Adipocyte (in vitro differentiated cells): ENCODE data around the gene NUDT7.

ENCODE experiments used
- DNase-seq: peaks from one replicate; pipeline ENCODE4 v3.0.0-alpha.2; 2015; ENCODE audit warnings: low read depth
- H3K27me3 ChIP-seq: replicated peaks from 2 replicates; pipeline ENCODE4 v1.7.0; 2013; ENCODE audit warnings: mild to moderate bottlenecking, low read length, moderate library complexity; ENCODE audit not compliant: control insufficient read depth, insufficient read depth
- H3K36me3 ChIP-seq: 2 replicates; pipeline ENCODE4 v1.7.0; 2013; ENCODE audit warnings: low read length, mild to moderate bottlenecking, moderate library complexity; ENCODE audit not compliant: control insufficient read depth, insufficient read depth, severe bottlenecking
- H3K4me1 ChIP-seq: 2 replicates; pipeline ENCODE4 v1.7.0; 2013; ENCODE audit warnings: mild to moderate bottlenecking, low read length, moderate library complexity; ENCODE audit not compliant: control insufficient read depth, insufficient read depth
- H3K4me3 ChIP-seq: 2 replicates; pipeline ENCODE4 v1.7.0; 2013; ENCODE audit warnings: mild to moderate bottlenecking, low read length, moderate library complexity
- H3K9ac ChIP-seq: 2 replicates; pipeline ENCODE4 v1.7.0; 2013; ENCODE audit warnings: mild to moderate bottlenecking, low read length, moderate library complexity
- H3K9me3 ChIP-seq: 2 replicates; pipeline ENCODE4 v1.7.0; 2013; ENCODE audit warnings: mild to moderate bottlenecking, low read length, moderate library complexity; ENCODE audit not compliant: control insufficient read depth

NUDT7 gene

DNA sequence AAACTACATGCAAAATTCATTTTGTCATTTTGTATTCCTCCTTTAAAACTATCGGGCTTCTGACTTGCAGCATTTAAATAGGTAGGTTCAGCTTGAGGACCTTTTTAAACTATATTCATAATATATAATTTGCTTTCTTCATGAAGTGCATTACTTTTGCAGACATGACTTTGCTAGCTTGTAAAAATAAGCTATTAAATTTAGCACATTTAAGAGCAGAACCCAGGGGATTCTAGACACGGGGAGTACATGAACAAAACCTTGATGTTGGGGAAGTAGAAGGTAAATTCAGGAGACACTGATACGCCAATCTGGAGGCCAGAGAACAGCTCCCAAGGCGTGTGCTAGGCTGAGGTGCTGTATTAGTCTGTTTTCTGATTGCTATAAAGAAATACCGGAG, 32.3 kb upstream of the NUDT7 start:
- no peak for DNase-seq
- H3K4me1 ChIP-seq = no peaks in the 10 kb centered on the region

DNA sequence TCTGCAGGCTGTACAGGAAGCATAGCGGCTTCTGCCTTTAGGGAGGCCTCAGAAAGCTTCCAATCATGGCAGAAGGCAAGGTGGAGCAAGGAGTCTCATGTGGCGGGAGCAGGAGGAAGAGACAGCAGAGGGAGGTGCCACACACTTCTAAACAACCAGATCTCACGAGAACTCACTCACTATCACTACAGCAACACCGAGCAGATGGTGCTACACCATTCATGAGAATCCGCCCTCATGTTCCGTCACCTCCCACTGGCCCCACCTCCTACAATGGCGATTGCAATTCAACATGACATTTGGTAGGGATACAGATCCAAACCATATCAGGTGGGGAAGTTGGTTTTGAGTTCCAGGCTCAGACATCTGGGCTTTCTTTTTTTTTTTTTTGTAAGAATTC, 31.9 kb upstream of the NUDT7 start:
- no peak overlapping the region for H3K9ac ChIP-seq
- no peaks in the 10 kb centered on the region for H3K4me1 ChIP-seq
- no peaks in the 10 kb centered on the region for H3K9me3 ChIP-seq
- no peaks in the 10 kb centered on the region for H3K36me3 ChIP-seq
- no peak for DNase-seq
- peaks cover 33% of the 10 kb centered on the region for H3K27me3 ChIP-seq
- no peak overlapping the region for H3K4me3 ChIP-seq

More for the DNA sequence above, 32.3 kb upstream of the NUDT7 start:
- Histone ChIP-seq H3K27me3 (peaks cover 33% of the 10 kb centered on the region), H3K9me3 (no peaks in the 10 kb centered on the region), H3K9ac (no peak overlapping the region), H3K4me3 (no peak overlapping the region), H3K36me3 (no peaks in the 10 kb centered on the region)

- no peak overlapping the region for H3K4me3 ChIP-seq
- H3K9ac ChIP-seq = no peak overlapping the region
- H3K27me3 ChIP-seq = peaks cover 37% of the 10 kb centered on the region
- H3K4me1 ChIP-seq = no peaks in the 10 kb centered on the region
- H3K9me3 ChIP-seq = no peaks in the 10 kb centered on the region
- DNase-seq = no peak
- no peaks in the 10 kb centered on the region for H3K36me3 ChIP-seq
Observed at GRCh38 chr16:77692612-77693011, 29.7 kb upstream of the NUDT7 start.

GRCh38 chr16:77696149-77696548, 26.2 kb upstream of the NUDT7 start:
- Histone ChIP-seq H3K4me3 (no peak overlapping the region), H3K9me3 (no peaks in the 10 kb centered on the region), H3K9ac (no peak overlapping the region), H3K36me3 (no peaks in the 10 kb centered on the region), H3K27me3 (peaks cover 20% of the 10 kb centered on the region), H3K4me1 (no peaks in the 10 kb centered on the region)
- DNase-seq = no peak

DNA sequence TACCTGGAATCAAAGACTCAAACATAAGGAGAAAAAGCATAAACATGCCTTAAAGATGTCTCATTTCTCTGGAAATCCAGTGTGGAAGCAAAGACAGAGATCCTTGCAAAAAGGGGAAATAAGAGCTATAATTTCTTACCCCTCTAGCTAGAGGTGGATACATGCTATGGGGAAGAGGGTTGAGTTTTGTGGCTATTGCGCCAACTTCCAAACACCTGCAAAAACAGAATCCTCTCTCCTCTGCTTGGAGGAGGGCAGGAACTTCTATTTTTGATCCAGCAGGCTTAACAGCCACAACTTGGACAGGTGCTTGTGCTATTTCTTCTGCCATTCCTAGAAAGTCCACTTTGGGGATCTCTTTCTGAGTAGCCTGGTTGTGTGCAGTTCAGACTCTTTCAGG, 21.5 kb upstream of the NUDT7 start:
- DNase-seq = no peak
- H3K4me3 ChIP-seq = no peak overlapping the region

GRCh38 chr16:77705351-77705750, 17.0 kb upstream of the NUDT7 start:
- H3K9ac ChIP-seq = no peak overlapping the region
- DNase-seq = no peak
- H3K9me3 ChIP-seq = peaks cover 12% of the 10 kb centered on the region
- H3K36me3 ChIP-seq = no peaks in the 10 kb centered on the region
- H3K4me3 ChIP-seq = no peak overlapping the region
- H3K27me3 ChIP-seq = peaks cover 26% of the 10 kb centered on the region
- H3K4me1 ChIP-seq = no peaks in the 10 kb centered on the region

More for the DNA sequence above, 21.5 kb upstream of the NUDT7 start:
- Histone ChIP-seq H3K9ac (no peak overlapping the region), H3K9me3 (peaks cover 12% of the 10 kb centered on the region), H3K27me3 (peaks cover 17% of the 10 kb centered on the region), H3K36me3 (no peaks in the 10 kb centered on the region), H3K4me1 (no peaks in the 10 kb centered on the region)

DNA sequence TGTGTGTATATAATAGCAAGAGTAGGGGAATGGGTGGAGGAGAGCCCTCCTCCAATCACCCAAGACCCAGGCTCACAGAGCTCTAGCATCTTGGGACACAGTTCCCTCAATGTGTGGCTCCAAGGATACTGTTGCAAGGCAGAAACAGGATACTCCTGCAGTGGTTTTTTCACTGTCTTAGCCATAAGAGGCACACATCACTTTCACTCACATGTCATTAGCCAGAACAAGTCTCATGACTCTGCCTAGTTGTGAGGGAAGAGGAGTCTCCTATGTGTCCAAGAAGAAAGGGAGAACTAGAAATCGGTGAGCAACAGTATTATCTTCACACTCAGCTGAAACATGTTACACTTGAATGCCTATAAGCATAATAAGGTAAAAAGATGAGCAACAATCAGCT, 11.1 kb upstream of the NUDT7 start:
- DNase-seq = no peak
- Histone ChIP-seq H3K27me3 (peaks cover 20% of the 10 kb centered on the region), H3K9ac (no peak overlapping the region), H3K4me1 (no peaks in the 10 kb centered on the region), H3K4me3 (no peak overlapping the region), H3K9me3 (no peaks in the 10 kb centered on the region), H3K36me3 (no peaks in the 10 kb centered on the region)

- H3K36me3 ChIP-seq = no peaks in the 10 kb centered on the region
- peaks cover 20% of the 10 kb centered on the region for H3K27me3 ChIP-seq
- no peaks in the 10 kb centered on the region for H3K4me1 ChIP-seq
- H3K9me3 ChIP-seq = no peaks in the 10 kb centered on the region
- H3K9ac ChIP-seq = no peak overlapping the region
- no peak overlapping the region for H3K4me3 ChIP-seq
- DNase-seq = no peak
Observed at GRCh38 chr16:77711775-77712174, 10.5 kb upstream of the NUDT7 start.

DNA sequence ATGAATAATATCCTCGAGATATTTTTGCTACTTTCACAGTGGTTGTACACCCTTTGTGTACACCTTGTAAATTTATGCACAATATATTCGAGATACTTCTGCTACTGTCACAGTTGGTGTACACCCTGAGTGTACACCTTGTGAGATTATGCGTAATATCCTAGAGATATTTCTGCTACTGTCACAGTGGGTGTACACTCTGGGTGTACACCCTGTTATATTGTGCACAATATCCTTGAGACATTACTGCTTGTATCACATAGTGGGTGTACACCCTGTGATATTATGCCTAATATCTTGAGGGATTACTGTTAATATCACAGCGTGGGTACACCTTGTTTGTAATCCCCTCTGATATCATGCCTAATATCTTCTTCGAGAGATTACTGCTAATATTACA, 7.2 kb upstream of the NUDT7 start:
- no peaks in the 10 kb centered on the region for H3K36me3 ChIP-seq
- DNase-seq = no peak
- H3K9ac ChIP-seq = no peak overlapping the region
- no peak overlapping the region for H3K4me3 ChIP-seq
- H3K27me3 ChIP-seq = peaks cover 2% of the 10 kb centered on the region
- H3K9me3 ChIP-seq = no peaks in the 10 kb centered on the region
- H3K4me1 ChIP-seq = no peaks in the 10 kb centered on the region

- no peaks in the 10 kb centered on the region for H3K9me3 ChIP-seq
- H3K27me3 ChIP-seq = no peaks in the 10 kb centered on the region
- H3K4me3 ChIP-seq = peak overlapping the region; percentile 73
- peaks cover 6% of the 10 kb centered on the region for H3K4me1 ChIP-seq
- peaks cover 6% of the 10 kb centered on the region for H3K36me3 ChIP-seq
- H3K9ac ChIP-seq = peak overlapping the region; percentile 62
- DNase-seq = no peak
Observed at GRCh38 chr16:77721752-77722308, 484 bp upstream of the NUDT7 start.

GRCh38 chr16:77723108-77723514, 797 bp downstream of the NUDT7 start:
- Histone ChIP-seq H3K36me3 (peaks cover 6% of the 10 kb centered on the region), H3K9me3 (no peaks in the 10 kb centered on the region), H3K9ac (peak overlapping the region; percentile 94), H3K4me1 (peaks cover 6% of the 10 kb centered on the region), H3K4me3 (peak overlapping the region; percentile 93), H3K27me3 (no peaks in the 10 kb centered on the region)
- peak; percentile 33 for DNase-seq

- peaks cover 6% of the 10 kb centered on the region for H3K36me3 ChIP-seq
- H3K9me3 ChIP-seq = no peaks in the 10 kb centered on the region
- no peak for DNase-seq
- H3K9ac ChIP-seq = no peak overlapping the region
- no peaks in the 10 kb centered on the region for H3K27me3 ChIP-seq
- no peak overlapping the region for H3K4me3 ChIP-seq
- H3K4me1 ChIP-seq = peaks cover 6% of the 10 kb centered on the region
Observed at GRCh38 chr16:77724174-77724573, 1.9 kb downstream of the NUDT7 start.
